GM23338 (cell line): ENCODE measurements around the gene NUMB. TPM values are rescaled to one million over a fixed set of nuclear protein-coding genes. Genes with fewer than 3 reads are reported as not detected.

Source experiments
- ATAC-seq: fragments of 200-7000 bp; cut with Tn5 transposase; 3 replicates; pipeline ENCODE4 v1.9.1; 2020
- DNase-seq: peaks from one replicate; pipeline ENCODE4 v3.0.0-alpha.2; 2015; ENCODE audit warnings: low spot score
- H2AFZ ChIP-seq: fragments of 200-600 bp; sonication (generic); 2 replicates; pipeline ENCODE4 v1.8.0; 2016; ENCODE audit warnings: antibody characterized with exemption, mild to moderate bottlenecking, moderate library complexity
- H3F3A ChIP-seq: fragments of 200-600 bp; sonication (generic); replicated peaks from 2 replicates; pipeline ENCODE4 v1.8.0; 2017; ENCODE audit warnings: antibody characterized with exemption, mixed run types, low read depth
- H3K27ac ChIP-seq: fragments of 200-600 bp; sonication (generic); 2 replicates; pipeline ENCODE4 v1.6.1; 2016; ENCODE audit warnings: low read depth
- H3K27me3 ChIP-seq: fragments of 200-600 bp; sonication (generic); 2 replicates; pipeline ENCODE4 v1.8.0; 2016; ENCODE audit warnings: mild to moderate bottlenecking, mixed run types, moderate library complexity; ENCODE audit not compliant: insufficient read depth
- H3K36me3 ChIP-seq: fragments of 200-600 bp; sonication (generic); 2 replicates; pipeline ENCODE4 v1.8.0; 2016; ENCODE audit warnings: mild to moderate bottlenecking; ENCODE audit not compliant: insufficient read depth
- H3K4me1 ChIP-seq: fragments of 200-600 bp; sonication (generic); 2 replicates; pipeline ENCODE4 v1.8.0; 2016; ENCODE audit warnings: mild to moderate bottlenecking, moderate library complexity; ENCODE audit not compliant: insufficient read depth
- H3K4me2 ChIP-seq: fragments of 200-600 bp; sonication (generic); 2 replicates; pipeline ENCODE4 v1.7.1; 2017; ENCODE audit warnings: mixed run types
- H3K4me3 ChIP-seq: fragments of 200-600 bp; sonication (generic); 2 replicates; pipeline ENCODE4 v1.6.1; 2016; ENCODE audit warnings: mixed run types
- H3K79me2 ChIP-seq: fragments of 200-600 bp; sonication (generic); replicated peaks from 2 replicates; pipeline ENCODE4 v1.8.0; 2017; ENCODE audit warnings: mild to moderate bottlenecking; ENCODE audit not compliant: insufficient read depth
- H3K9me2 ChIP-seq: fragments of 200-600 bp; sonication (generic); 2 replicates; pipeline ENCODE4 v1.8.0; 2017; ENCODE audit not compliant: insufficient read depth
- H4K20me1 ChIP-seq: fragments of 200-600 bp; sonication (generic); replicated peaks from 2 replicates; pipeline ENCODE4 v1.8.0; 2017; ENCODE audit warnings: mild to moderate bottlenecking; ENCODE audit not compliant: insufficient read depth
- H3K27ac Mint-ChIP-seq: 2 replicates; pipeline ENCODE4 v1.8.0; 2020; ENCODE audit warnings: inconsistent platforms, mild to moderate bottlenecking, moderate library complexity, mixed read lengths
- H3K27me3 Mint-ChIP-seq: 3 replicates; pipeline ENCODE4 v1.8.0; 2022; ENCODE audit warnings: low read depth, mild to moderate bottlenecking, moderate library complexity, mixed read lengths, inconsistent platforms; ENCODE audit not compliant: insufficient read depth, poor library complexity
- H3K36me3 Mint-ChIP-seq: 3 replicates; pipeline ENCODE4 v1.8.0; 2021; ENCODE audit warnings: low read depth, mild to moderate bottlenecking, inconsistent platforms, moderate library complexity, mixed read lengths
- H3K4me1 Mint-ChIP-seq: 3 replicates; pipeline ENCODE4 v1.8.0; 2020; ENCODE audit warnings: mild to moderate bottlenecking, inconsistent platforms, mixed read lengths
- H3K4me3 Mint-ChIP-seq: 3 replicates; pipeline ENCODE4 v1.8.0; 2021; ENCODE audit warnings: moderate library complexity, mild to moderate bottlenecking, inconsistent platforms, mixed read lengths
- H3K9me3 Mint-ChIP-seq: 3 replicates; pipeline ENCODE4 v1.8.0; 2020; ENCODE audit warnings: moderate library complexity, mild to moderate bottlenecking, inconsistent platforms, mixed read lengths
- CREB1 ChIP-seq: fragments of 250-450 bp; sonication (Bioruptor Pico); IDR thresholded peaks from 2 replicates; pipeline ENCODE4 v1.5.0; 2020; ENCODE audit warnings: low read depth, mild to moderate bottlenecking, moderate library complexity
- ETS1 ChIP-seq: IDR thresholded peaks from 2 replicates; pipeline ENCODE4 v1.6.1; 2016; ENCODE audit warnings: antibody characterized with exemption
- EZH2 ChIP-seq: fragments of 200-600 bp; sonication (generic); IDR thresholded peaks from one replicate; pipeline ENCODE4 v1.8.0; 2017; ENCODE audit warnings: antibody characterized with exemption, mild to moderate bottlenecking, low read depth; ENCODE audit not compliant: unreplicated experiment
- EZH2phosphoT487 ChIP-seq: fragments of 200-600 bp; sonication (generic); IDR thresholded peaks from one replicate; pipeline ENCODE4 v1.8.1; 2018; ENCODE audit warnings: antibody characterized with exemption; ENCODE audit not compliant: unreplicated experiment
- JUNB ChIP-seq: IDR thresholded peaks from one replicate; pipeline ENCODE4 v1.6.1; 2016; ENCODE audit warnings: antibody characterized with exemption; ENCODE audit not compliant: unreplicated experiment
- NANOG ChIP-seq: IDR thresholded peaks from 2 replicates; pipeline ENCODE4 v1.6.1; 2016; ENCODE audit warnings: antibody characterized with exemption, borderline replicate concordance
- POLR2AphosphoS5 ChIP-seq: IDR thresholded peaks from 2 replicates; pipeline ENCODE4 v1.6.1; 2016; ENCODE audit warnings: antibody characterized with exemption, low read depth
- STAT1 ChIP-seq: IDR thresholded peaks from one replicate; pipeline ENCODE4 v1.6.1; 2016; ENCODE audit warnings: antibody characterized with exemption; ENCODE audit not compliant: unreplicated experiment
- ZNF331 ChIP-seq: fragments of 250-450 bp; sonication (Bioruptor Pico); IDR thresholded peaks from 2 replicates; pipeline ENCODE4 v1.5.0; 2020; ENCODE audit warnings: low read depth, mild to moderate bottlenecking, moderate library complexity
- polyA plus RNA-seq: library from polyadenylated mRNA; unstranded; fragments of >200 nt; fragmentation: Nextera tagmentation; extraction: Ambion mirVana; gene quantifications from 2 replicates; pipeline ENCODE4 v1.2.1, GENCODE V29; 2016
- total RNA-seq: library from RNA; depleted of rRNA; stranded (reverse); fragments of >200 nt; shearing (Covaris generic); gene quantifications from 2 replicates; pipeline ENCODE4 v1.2.3, GENCODE V29; 2014
- TF ChIP-seq, protein P1 (sequence below): IDR thresholded peaks from one replicate; pipeline ENCODE4 v1.6.1; 2018; ENCODE audit warnings: antibody characterized with exemption; ENCODE audit not compliant: unreplicated experiment

Gene NUMB
- total and polyA plus RNA-seq, 2 experiments from 2014 or later: 32.1 to 36.7 TPM

GRCh38 chr14:73471582-73472184 lies 13.3 kb upstream of the NUMB start:
- H2AFZ ChIP-seq: no peak overlapping the region
- H3K9me2 ChIP-seq: no peaks in the 10 kb centered on the region

GRCh38 chr14:73468828-73469375 lies 10.6 kb upstream of the NUMB start:
- Histone ChIP-seq H3K4me3 (no peak overlapping the region), H3K9me2 (no peaks in the 10 kb centered on the region), H3K4me2 (no peak overlapping the region), H4K20me1 (no peaks in the 10 kb centered on the region), H3K79me2 (no peaks in the 10 kb centered on the region), H3K27ac (no peak overlapping the region), H3K4me1 (no peaks in the 10 kb centered on the region), H3F3A (0 out of 2 replicates have a peak, but pooled peaks cover 2% of the 10 kb centered on the region), H3K36me3 (no peaks in the 10 kb centered on the region), H3K27me3 (no peaks in the 10 kb centered on the region), H2AFZ (no peak overlapping the region)
- no peaks in the 10 kb centered on the region for H3K9me3 Mint-ChIP-seq
- no peak overlapping the region for H3K4me3 Mint-ChIP-seq
- H3K36me3 Mint-ChIP-seq: no peaks in the 10 kb centered on the region
- ATAC-seq (no peak), DNase-seq (no peak)
- peaks cover 5% of the 10 kb centered on the region for H3K27me3 Mint-ChIP-seq
- peaks cover 7% of the 10 kb centered on the region for H3K4me1 Mint-ChIP-seq
- no peak overlapping the region for H3K27ac Mint-ChIP-seq
- TF ChIP-seq CREB1 (CRISPR knock-in tag): no peak
- TF ChIP-seq, protein P1, sequence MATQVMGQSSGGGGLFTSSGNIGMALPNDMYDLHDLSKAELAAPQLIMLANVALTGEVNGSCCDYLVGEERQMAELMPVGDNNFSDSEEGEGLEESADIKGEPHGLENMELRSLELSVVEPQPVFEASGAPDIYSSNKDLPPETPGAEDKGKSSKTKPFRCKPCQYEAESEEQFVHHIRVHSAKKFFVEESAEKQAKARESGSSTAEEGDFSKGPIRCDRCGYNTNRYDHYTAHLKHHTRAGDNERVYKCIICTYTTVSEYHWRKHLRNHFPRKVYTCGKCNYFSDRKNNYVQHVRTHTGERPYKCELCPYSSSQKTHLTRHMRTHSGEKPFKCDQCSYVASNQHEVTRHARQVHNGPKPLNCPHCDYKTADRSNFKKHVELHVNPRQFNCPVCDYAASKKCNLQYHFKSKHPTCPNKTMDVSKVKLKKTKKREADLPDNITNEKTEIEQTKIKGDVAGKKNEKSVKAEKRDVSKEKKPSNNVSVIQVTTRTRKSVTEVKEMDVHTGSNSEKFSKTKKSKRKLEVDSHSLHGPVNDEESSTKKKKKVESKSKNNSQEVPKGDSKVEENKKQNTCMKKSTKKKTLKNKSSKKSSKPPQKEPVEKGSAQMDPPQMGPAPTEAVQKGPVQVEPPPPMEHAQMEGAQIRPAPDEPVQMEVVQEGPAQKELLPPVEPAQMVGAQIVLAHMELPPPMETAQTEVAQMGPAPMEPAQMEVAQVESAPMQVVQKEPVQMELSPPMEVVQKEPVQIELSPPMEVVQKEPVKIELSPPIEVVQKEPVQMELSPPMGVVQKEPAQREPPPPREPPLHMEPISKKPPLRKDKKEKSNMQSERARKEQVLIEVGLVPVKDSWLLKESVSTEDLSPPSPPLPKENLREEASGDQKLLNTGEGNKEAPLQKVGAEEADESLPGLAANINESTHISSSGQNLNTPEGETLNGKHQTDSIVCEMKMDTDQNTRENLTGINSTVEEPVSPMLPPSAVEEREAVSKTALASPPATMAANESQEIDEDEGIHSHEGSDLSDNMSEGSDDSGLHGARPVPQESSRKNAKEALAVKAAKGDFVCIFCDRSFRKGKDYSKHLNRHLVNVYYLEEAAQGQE: no peak
- TF ChIP-seq JUNB: no peak
- TF ChIP-seq NANOG: no peak
- TF ChIP-seq STAT1: no peak
- no peak for TF ChIP-seq EZH2phosphoT487
- TF ChIP-seq EZH2: no peak
- TF ChIP-seq POLR2AphosphoS5: no peak
- TF ChIP-seq ZNF331 (CRISPR knock-in tag): no peak

More at GRCh38 chr14:73471582-73472184, 13.3 kb upstream of the NUMB start:
- no peaks in the 10 kb centered on the region for H3K27me3 ChIP-seq
- no peaks in the 10 kb centered on the region for H3K9me3 Mint-ChIP-seq
- ATAC-seq (no peak; the same call in 2 of the 3 replicates), DNase-seq (no peak)
- TF ChIP-seq STAT1: no peak
- TF ChIP-seq, protein P1: no peak
- no peak for TF ChIP-seq ETS1
- no peak for TF ChIP-seq NANOG
- no peak for TF ChIP-seq JUNB
- TF ChIP-seq CREB1 (CRISPR knock-in tag): no peak
- H3K27me3 Mint-ChIP-seq: peaks cover 5% of the 10 kb centered on the region
- H3K4me3 Mint-ChIP-seq: no peak overlapping the region
- H3K36me3 Mint-ChIP-seq: no peaks in the 10 kb centered on the region
- peaks cover 7% of the 10 kb centered on the region for H3K4me1 Mint-ChIP-seq
- no peak overlapping the region for H3K4me3 ChIP-seq
- H3K27ac ChIP-seq: no peak overlapping the region
- no peaks in the 10 kb centered on the region for H3K36me3 ChIP-seq
- no peaks in the 10 kb centered on the region for H3K79me2 ChIP-seq
- H3K27ac Mint-ChIP-seq: no peak overlapping the region
- H3K4me2 ChIP-seq: no peak overlapping the region
- no peaks in the 10 kb centered on the region for H4K20me1 ChIP-seq
- H3K4me1 ChIP-seq: no peaks in the 10 kb centered on the region
- no peaks in the 10 kb centered on the region for H3F3A ChIP-seq
